ENCODE data around the gene CAMK1D. TPM values are rescaled to one million over a fixed set of nuclear protein-coding genes. Genes with fewer than 3 reads are reported as not detected.

CAMK1D gene
- total RNA-seq, 2 donors from 2014 or later, result 4.5 to 7.8 TPM

DNA sequence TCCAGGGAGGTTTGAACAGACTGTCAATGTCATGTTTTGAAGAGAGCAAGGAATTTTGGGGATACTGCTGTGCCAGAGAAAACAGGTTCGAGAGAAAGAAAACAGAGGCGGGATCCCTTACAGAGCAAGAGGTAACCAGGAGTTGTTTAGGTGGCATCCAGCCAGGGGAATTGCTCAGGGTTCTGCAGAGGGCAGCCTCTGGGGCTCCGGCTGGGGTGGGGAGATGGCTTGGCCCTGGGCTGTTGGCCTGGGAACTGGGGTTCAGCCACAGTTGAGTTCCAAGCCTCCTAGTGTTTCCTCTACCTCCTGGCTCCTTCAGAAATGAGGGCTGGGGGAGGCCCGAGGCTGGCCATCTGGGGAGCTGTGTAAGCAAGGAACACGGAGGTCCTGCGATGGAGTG is 68.0 kb downstream of the CAMK1D start:
- no peaks in the 10 kb centered on the region for H3K27me3 Mint-ChIP-seq (ENCODE audit: insufficient read depth)
- no peaks in the 10 kb centered on the region for H3K36me3 Mint-ChIP-seq (ENCODE audit: low read depth)
- TF ChIP-seq, protein P1, sequence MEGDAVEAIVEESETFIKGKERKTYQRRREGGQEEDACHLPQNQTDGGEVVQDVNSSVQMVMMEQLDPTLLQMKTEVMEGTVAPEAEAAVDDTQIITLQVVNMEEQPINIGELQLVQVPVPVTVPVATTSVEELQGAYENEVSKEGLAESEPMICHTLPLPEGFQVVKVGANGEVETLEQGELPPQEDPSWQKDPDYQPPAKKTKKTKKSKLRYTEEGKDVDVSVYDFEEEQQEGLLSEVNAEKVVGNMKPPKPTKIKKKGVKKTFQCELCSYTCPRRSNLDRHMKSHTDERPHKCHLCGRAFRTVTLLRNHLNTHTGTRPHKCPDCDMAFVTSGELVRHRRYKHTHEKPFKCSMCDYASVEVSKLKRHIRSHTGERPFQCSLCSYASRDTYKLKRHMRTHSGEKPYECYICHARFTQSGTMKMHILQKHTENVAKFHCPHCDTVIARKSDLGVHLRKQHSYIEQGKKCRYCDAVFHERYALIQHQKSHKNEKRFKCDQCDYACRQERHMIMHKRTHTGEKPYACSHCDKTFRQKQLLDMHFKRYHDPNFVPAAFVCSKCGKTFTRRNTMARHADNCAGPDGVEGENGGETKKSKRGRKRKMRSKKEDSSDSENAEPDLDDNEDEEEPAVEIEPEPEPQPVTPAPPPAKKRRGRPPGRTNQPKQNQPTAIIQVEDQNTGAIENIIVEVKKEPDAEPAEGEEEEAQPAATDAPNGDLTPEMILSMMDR (conservative IDR thresholded peaks at IDR 0.05), result no peak
- no peaks in the 10 kb centered on the region for H3K27me3 ChIP-seq (ENCODE audit: control insufficient read depth, insufficient read depth, low read length, poor library complexity, severe bottlenecking)
- no peak overlapping the region for H3K27ac Mint-ChIP-seq
- H3K4me3 Mint-ChIP-seq, result no peak overlapping the region
- no peaks in the 10 kb centered on the region for H3K4me1 ChIP-seq (ENCODE audit: control insufficient read depth, insufficient read depth, low read length)
- no peak for DNase-seq
- no peaks in the 10 kb centered on the region for H3K9me3 ChIP-seq (ENCODE audit: control insufficient read depth, low read length)
- WGBS, 2 experiments (ENCODE audit: insufficient coverage in 1 of 2, insufficient read length in 1 of 2), result 40 to 74% methylated on average over 2 to 6 of the region's 6 CpGs
- H3K9ac ChIP-seq (ENCODE audit: extremely low read depth, low read length, poor library complexity, severe bottlenecking), result no peak overlapping the region
- H3K4me3 ChIP-seq (ENCODE audit: low read length), result no peak overlapping the region
- H3K36me3 ChIP-seq (ENCODE audit: control insufficient read depth, insufficient read depth, low read length), result no peaks in the 10 kb centered on the region
- H3K9me3 Mint-ChIP-seq, result peaks cover 2% of the 10 kb centered on the region
- H3K27ac ChIP-seq (ENCODE audit: low read depth, low read length), result no peak overlapping the region
- no peaks in the 10 kb centered on the region for H3K4me1 Mint-ChIP-seq

DNA sequence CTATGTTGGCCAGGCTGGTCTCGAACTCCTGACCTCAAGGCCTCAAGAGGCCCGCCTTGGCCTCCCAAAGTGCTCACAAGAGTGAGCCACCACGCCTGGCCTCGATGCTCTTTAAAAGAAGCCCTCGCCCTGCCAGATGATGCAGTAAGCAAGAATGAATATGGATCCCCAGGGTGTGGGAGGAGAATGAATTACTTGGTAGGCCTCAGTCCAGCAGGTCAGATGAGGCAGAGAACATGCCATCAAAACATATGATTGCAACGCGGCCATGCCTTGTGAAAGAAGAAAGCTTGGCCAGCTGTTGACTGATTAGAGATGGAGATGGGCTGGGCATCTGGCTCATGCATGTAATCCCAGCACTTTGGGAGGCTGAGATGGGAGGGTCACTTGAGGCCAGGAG is 68.7 kb downstream of the CAMK1D start:
- TF ChIP-seq, protein P1 (conservative IDR thresholded peaks at IDR 0.05), result no peak
- Histone ChIP-seq H3K27ac (ENCODE audit: low read depth, low read length) (no peak overlapping the region), H3K4me3 (ENCODE audit: low read length) (no peak overlapping the region), H3K9me3 (ENCODE audit: control insufficient read depth, low read length) (no peaks in the 10 kb centered on the region), H3K36me3 (ENCODE audit: control insufficient read depth, insufficient read depth, low read length) (no peaks in the 10 kb centered on the region), H3K4me1 (ENCODE audit: control insufficient read depth, insufficient read depth, low read length) (no peaks in the 10 kb centered on the region), H3K27me3 (ENCODE audit: control insufficient read depth, insufficient read depth, low read length, poor library complexity, severe bottlenecking) (no peaks in the 10 kb centered on the region), H3K9ac (ENCODE audit: extremely low read depth, low read length, poor library complexity, severe bottlenecking) (no peak overlapping the region)
- no peaks in the 10 kb centered on the region for H3K4me1 Mint-ChIP-seq
- no peaks in the 10 kb centered on the region for H3K36me3 Mint-ChIP-seq (ENCODE audit: low read depth)
- no peak overlapping the region for H3K4me3 Mint-ChIP-seq
- no peak for DNase-seq
- 81 to 88% methylated on average over 7 of the region's 7 CpGs for WGBS, 2 experiments (ENCODE audit: insufficient coverage in 1 of 2, insufficient read length in 1 of 2)
- H3K27ac Mint-ChIP-seq, result no peak overlapping the region
- no peaks in the 10 kb centered on the region for H3K27me3 Mint-ChIP-seq (ENCODE audit: insufficient read depth)
- H3K9me3 Mint-ChIP-seq, result peaks cover 2% of the 10 kb centered on the region

DNA sequence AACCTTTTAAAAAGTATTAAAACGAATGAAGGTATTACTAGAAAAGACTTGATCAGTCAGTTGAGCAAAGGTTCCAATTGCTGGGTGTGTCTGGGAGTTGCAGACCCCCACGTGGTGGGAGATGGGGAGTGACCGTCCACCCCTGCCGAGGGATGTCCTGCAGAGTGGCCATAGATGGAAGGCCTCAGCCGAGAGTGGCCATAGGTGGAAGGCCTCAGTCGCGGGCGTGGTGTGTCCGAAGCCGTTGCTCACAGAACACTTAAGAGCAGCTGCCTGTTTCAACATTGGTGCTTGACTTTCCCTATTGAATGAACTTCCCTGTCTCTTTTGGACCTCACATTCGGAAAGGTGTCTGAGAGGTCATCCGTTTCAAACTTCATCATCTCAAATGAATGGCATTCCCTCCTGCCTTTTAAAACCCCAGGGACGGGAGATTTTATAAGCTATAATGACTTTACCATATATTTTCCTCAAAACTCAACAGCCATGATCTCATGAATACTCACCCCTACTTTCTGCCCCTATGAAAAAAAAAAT is 69.4 kb downstream of the CAMK1D start:
- H3K4me1 ChIP-seq (ENCODE audit: control insufficient read depth, insufficient read depth, low read length), result no peaks in the 10 kb centered on the region
- H3K36me3 ChIP-seq (ENCODE audit: control insufficient read depth, insufficient read depth, low read length), result no peaks in the 10 kb centered on the region
- Mint-ChIP-seq H3K9me3 (no peaks in the 10 kb centered on the region), H3K27ac (no peak overlapping the region), H3K27me3 (ENCODE audit: insufficient read depth) (no peaks in the 10 kb centered on the region), H3K4me1 (no peaks in the 10 kb centered on the region), H3K4me3 (no peak overlapping the region), H3K36me3 (ENCODE audit: low read depth) (no peaks in the 10 kb centered on the region)
- no peak overlapping the region for H3K27ac ChIP-seq (ENCODE audit: low read depth, low read length)
- H3K9ac ChIP-seq (ENCODE audit: extremely low read depth, low read length, poor library complexity, severe bottlenecking), result no peak overlapping the region
- H3K4me3 ChIP-seq (ENCODE audit: low read length), result no peak overlapping the region
- TF ChIP-seq, protein P1 (conservative IDR thresholded peaks at IDR 0.05), result no peak
- no peaks in the 10 kb centered on the region for H3K9me3 ChIP-seq (ENCODE audit: control insufficient read depth, low read length)
- no peak for DNase-seq
- H3K27me3 ChIP-seq (ENCODE audit: control insufficient read depth, insufficient read depth, low read length, poor library complexity, severe bottlenecking), result no peaks in the 10 kb centered on the region
- WGBS, 2 experiments (ENCODE audit: insufficient coverage in 1 of 2, insufficient read length in 1 of 2), result 92% methylated on average over 12 to 13 of the region's 13 CpGs

All from endodermal cell (in vitro differentiated cells).